ENCODE data around the gene COL17A1.

- TF ChIP-seq CTCF (IDR thresholded peaks at IDR 0.05; ENCODE audit: borderline replicate concordance, extremely low read depth, low read length, poor library complexity, severe bottlenecking) (no peak), EZH2 (IDR thresholded peaks at IDR 0.05; ENCODE audit: borderline replicate concordance, low read depth, low read length, severe bottlenecking) (no peak)
Observed at GRCh38 chr10:104081998-104082397, 3.7 kb downstream of the COL17A1 start.

Measured in DND-41 (cell line).